HG02884 (cell line): ENCODE measurements around the gene DCXR.

Experiments used
- ATAC-seq: cut with Tn5 transposase; IDR thresholded peaks from one replicate; pipeline ENCODE4 v1.9.1; 2021; ENCODE audit warnings: mild to moderate bottlenecking, moderate library complexity; ENCODE audit not compliant: unreplicated experiment

Gene DCXR

DNA sequence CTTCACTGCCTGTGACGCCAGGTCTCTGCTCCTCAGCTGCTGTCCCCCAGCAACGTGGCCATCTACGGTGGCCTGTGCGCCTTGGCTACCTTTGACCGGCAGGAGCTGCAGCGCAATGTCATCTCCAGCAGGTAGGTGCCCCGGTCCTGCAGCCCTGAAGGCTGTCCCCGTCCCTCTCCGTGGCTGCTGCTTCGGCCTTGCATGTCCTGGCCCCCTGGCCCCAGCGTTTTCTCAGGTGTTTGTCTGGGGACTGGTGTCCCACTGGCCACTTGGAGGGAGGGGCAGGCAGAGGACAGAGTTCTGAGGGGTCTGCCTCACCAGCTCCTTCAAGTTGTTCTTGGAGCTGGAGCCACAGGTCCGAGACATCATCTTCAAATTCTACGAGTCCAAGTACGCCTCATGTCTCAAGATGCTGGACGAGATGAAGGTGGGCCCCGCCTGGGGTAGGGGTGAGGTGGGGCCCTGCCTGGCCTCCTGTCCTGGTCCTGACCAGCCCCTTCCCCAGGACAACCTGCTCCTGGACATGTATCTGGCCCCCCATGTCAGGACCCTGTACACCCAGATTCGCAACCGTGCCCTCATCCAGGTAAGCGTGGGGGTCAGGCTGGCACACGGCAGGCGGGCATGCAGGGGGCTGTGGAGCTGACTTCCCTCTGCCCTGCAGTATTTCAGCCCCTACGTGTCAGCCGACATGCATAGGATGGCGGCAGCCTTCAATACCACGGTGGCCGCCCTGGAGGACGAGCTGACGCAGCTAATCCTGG is 18.6 kb upstream of the DCXR start:
- no peak for ATAC-seq

DNA sequence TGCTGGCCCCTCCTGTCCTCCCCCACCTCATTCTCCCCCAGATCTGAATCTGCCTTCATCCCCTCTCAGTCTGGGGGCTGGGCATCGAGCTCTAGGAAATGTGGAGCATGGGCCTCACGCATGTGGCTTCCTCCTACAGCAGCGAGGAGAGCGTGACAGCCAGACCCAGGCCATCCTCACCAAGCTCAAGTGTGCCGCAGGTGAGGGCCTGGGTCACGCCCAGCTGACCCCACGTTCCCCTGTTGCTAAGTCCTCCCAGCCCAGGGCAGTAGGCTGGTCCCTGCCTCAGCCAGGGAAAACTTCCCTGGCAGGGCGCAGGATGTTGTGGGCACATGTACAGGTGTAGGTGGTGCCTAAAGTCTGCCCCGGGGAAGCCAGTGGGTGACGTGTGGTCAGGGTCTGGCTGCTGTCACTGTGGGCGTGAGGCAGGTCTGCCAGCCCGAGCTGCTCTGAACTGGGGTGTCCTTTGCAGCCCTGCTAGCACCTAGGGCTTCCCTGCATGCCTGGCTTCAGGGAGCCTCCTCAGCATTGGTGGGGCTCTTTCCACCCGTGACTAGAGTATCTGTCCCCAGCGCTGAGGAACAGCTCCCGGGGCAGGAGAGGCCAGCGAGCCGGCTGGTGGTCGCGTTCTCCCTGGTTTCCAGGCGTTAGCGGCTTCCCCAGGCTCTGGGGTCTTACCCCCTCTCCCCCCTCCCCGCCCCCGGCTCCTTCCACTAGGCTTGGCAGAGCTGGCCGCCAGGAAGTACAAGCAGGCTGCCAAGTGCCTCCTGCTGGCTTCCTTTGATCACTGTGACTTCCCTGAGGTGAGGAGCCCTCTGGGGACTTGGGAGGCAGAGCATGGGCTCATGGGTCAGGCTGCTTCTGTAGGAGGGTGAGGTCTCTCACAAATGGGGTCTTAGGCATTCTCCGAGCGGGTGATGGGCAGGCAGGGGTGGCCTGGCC is 17.8 kb upstream of the DCXR start:
- ATAC-seq = no peak

DNA sequence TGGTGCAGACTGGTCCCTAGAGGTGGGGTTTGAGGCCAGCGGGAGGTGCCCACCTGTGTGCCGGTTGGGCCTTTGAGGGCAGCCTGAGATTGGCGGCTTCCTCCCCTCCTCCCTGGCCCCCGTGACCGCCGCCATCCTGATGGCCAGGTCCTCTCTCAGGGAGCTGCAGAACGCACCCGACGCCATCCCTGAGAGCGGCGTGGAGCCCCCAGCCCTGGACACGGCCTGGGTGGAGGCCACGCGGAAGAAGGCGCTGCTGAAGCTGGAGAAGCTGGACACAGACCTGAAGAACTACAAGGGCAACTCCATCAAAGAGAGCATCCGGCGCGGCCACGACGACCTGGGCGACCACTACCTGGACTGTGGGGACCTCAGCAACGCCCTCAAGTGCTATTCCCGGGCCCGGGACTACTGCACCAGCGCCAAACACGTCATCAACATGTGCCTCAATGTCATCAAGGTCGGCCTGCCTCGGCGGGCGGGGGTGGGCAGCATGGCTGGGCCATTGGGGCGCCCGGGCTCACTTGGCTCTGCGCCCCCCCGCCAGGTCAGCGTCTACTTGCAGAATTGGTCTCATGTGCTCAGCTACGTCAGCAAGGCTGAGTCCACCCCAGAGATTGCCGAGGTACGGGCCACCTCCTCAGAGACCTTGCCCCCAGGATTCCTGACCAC is 17.0 kb upstream of the DCXR start:
- no peak for ATAC-seq

DNA sequence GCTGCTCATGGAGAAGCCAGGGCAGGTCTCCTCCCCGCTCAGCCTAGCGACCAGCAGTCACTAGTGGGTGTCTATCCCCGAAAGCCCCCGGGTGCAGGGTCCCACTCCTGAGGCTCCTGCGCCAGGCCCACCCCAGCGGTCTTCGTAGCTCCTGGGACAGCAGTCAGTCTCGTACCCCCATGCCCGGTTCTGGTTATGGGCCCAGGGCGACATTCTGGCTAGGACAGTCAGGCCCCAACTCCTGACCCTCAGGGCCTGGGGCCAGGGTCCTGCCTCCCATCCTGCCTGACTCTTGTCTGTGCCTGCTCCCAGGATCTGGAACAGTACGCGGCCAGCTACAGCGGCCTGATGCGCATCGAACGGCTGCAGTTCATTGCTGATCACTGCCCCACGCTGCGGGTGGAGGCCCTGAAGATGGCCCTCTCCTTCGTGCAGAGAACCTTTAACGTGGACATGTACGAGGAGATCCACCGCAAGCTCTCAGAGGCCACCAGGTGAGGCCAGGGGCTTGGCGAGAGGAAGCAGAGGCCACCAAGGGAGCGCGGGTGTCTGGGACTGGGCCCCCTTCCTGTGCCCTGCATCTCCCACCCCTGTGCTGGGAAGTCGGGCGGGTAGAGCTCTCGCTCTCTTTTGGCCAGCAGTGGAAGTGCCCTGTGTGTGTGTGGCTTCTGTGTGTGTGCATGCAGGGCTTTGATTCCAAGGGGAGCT is 16.2 kb upstream of the DCXR start:
- no peak for ATAC-seq

DNA sequence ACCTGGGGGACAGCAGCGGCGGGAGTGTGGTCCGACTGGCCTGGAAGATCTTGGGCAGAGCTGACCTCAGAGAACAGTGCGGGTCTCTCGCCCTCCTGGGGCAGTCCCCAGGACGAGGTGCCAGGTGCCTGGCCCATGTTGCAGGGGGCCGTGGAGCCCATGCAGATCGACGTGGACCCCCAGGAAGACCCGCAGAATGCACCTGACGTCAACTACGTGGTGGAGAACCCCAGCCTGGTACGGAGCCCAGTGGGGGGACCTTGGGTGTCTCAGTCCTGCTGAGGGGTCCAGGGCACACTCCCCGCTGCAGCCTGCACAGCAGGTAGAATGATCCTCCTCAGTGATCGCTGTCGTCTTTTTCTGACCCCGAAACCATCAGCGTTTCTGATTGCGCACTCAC is 15.6 kb upstream of the DCXR start:
- ATAC-seq = no peak

DNA sequence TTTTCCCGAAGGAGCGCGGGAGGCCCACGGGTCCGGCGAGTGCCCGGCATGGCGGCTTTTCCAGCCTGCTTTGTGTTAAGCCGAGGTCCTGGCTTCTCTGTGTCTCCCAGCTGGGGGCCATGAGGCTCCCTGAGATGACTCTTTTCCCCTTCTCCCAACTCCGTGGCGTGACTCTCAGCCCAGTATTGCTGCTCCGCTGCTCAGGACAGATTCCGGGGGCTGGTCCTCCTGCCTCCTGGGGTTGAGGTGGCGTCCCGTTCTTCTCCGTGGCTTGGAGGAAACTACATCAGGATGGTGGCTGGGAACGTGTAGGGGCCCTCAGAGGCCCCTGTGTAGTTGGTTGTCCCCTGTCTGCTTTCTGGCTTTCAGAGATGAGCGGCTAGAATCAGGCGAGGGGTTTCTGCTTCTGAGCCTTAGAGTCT is 15.2 kb upstream of the DCXR start:
- no peak for ATAC-seq

DNA sequence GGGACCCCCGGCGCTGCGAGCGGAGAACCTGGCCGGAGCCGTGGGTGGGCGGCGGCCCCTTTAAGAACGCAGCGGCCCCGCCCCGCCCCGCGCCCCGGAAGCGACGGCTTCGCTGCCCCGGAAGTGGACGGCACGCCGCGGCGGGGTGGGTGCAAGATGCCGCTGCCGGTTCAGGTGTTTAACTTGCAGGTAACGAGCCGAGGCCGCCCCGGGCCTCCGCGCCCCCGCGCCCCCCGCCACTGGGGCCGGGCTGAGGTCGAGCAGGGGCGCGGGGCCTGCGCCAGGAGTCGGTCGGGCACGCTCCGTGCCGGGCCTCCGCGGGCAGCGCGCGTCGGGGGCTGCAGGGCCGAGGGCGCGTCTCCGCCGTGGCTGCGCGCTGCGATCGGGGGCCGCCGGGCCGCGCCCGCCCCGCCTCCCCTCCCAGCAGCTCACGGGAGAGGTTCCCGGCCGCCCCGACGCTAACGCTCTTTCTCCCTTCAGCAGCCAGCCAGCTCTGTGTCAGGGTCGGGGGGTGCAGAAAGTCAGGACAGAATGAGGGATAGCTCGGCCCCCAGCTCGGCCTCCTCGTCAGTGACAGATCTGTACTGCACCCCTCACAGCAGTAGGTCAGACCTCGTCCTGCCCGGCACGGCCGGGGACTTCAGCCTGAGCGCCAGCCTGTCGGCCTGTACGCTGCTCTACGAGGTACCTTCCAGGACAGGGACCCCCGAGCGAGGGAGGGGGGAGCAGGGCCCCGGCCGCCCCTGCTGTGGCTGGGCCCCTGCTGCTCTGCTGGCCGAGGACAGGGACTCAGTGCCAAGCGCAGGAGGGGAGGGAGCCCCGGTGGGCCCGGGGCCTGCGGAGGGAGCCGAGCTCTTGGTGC is 14.5 kb upstream of the DCXR start, which contains the start of the genes GPS1 and RFNG:
TSS of gene GPS1 (plus strand) at position 123 of the 862 bp plus-strand sequence. CDS start at position 157, 34 bp downstream.
TSS of gene RFNG (minus strand) at position 36 of the 862 bp plus-strand sequence. CDS start 45 bp downstream, outside the sequence.
- ATAC-seq = no peak

DNA sequence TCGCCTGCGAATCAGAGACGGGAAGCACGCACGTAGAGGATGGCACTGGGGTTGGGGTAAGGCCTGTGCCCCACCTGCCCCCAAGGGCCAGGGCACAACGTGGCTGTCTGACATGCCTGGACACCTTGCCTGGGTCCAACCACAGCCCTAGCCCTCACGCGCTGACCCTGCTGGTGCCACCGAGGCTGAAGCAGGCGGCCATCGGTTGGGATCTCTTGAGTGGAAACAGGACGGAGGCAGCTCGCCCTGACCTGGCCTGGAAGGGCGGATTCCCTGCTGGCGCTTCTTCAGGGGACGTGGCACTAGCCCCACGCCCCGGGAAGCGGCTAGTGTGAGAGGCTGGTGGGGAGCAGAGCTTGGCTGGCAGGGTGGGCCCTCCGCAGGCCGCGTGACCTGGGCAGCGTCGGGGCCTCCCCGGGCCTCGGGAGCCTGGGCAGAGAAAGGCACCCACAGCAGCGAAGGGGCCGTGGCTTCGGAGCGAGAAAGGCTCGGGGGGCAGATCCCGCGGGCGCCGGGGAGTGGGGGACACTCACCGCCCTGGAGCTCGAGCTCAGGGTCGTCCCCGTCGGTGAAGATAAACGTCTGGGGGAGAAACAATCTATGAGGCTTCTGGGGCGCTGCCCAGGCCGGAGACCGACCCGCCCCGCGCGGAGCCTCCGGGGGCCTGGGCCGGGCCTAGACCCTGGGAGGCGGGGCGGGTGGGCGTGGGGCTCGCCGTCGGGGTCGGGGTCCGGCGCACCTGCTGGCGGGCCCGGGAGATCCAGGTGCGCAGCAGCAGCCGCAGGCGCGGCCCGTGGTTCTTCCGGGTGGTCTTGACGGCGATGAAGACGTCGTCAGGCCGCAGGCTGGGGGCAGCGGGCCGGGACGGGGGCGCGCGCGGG is 13.5 kb upstream of the DCXR start:
- no peak for ATAC-seq

DNA sequence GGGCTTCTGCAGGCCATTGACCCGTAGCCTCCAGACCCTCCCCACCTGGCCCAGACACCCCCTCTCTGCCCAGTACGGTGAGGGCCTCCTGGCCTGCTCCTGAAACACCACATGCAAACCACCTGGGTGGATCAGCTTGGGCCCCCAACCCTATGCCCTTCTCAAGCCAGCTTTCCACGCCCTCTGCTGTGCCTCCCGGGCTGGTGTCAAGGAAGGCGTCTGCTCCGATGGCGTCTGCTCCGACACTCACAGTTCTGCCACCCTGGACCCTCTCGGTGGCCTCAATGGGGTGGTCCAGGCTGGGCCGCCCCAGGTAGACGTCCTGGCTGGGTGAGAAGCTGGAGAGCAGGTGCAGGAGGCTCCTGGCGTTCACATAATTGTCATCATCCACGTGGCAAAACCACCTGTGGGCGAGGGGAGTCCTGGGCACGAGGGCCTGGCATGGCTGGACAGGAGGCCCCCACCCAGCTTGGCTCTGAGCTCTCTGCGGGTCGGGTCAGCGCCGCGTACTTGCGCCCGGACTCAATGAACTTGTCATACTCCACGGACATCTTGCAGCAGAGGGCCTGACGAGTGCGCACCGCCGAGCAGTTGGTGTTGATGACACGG is 12.8 kb upstream of the DCXR start:
- ATAC-seq = no peak

DNA sequence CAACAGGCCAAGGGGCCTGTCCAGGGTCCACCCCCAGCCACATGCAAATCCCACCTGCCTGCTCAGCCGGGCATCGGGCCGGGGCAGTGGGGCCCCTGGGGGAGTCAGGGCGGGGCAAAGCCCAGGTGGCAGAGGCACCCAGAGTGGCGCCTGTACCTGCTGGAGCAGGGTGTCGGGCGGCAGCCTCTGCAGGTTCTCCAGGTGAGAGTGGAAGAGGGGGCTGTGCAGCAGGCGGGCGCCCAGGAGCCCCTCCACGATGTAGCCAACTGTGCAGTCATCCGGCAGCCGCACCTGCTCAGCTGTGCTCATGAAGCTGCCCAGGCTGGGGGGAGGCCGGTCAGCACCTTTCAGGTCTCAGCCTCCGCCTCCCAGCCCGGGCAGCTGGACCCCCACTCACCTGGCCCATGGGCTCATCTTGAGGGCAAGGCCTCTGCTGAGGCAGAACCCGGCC is 12.0 kb upstream of the DCXR start:
- ATAC-seq = no peak

DNA sequence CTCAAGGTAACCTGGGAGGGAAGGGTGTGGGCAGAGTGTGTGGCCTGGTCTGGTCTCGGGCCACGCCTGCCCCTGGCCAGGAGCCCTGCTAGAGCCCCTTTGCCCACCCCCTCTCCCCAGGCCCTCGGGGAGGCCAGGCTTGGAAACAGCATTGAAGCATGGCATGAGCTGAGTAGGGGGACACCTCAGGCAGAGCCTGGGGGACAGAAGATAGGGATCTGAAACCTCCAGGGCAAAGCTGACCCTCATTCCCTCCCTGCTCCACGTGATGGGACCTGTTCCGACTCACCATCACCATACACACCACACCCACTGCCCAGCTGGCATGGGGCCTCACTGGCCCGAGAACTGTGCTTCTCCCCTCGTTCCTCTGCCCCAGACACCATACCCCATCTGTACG is 11.6 kb upstream of the DCXR start:
- ATAC-seq = no peak

DNA sequence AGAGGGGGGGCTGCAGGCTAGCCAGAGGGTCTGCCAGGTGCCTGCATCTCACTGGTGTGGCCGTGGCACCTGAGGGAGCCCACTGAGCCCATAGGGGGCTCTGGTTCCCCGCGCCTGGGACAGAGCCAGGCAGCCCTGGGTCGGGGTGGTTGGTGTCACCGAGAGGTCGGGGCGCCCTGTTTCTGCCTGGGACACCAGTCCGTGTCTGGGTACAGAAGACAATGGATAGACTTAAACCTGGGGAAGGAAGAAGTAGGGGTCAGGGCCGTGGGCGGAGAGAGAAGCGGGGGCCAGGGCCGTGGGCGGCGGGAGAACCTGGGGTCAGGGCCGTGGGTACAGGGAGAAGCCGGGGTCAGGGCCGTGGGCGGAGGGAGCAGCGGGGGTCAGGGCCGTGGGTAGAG is 11.1 kb upstream of the DCXR start:
- ATAC-seq = no peak

DNA sequence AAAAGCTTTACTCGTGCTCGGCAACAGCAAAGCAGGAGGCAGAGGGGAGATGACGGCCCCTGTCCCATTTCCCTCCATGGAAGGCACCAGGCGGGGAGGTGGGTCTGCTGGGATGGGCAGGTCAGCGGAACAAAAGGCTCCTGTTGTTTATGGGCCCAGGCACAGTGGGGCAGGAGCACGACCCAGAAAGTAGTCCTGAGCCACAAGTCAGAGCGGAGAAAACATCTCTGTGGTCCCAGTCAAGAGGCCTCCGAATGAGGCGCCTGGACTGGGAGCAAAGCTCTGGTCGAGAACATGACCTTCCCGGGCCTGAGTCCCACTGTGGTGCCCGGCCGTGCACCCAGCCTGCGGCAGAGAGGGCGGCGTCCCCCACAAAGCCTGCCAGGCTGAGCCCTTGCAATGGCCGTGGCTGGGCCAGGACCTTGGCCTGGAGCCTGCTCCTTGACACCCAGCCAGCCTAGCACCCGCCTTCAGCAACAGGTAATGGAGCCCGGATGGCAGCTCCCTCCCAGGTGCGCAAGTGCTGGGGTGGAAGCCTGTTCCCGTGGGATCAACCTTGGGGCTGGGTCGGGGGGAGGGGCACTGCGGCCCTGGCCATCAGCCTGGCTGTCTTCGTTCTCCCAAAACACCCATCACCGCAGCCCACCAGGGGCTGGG is 10.5 kb upstream of the DCXR start:
- ATAC-seq = no peak

DNA sequence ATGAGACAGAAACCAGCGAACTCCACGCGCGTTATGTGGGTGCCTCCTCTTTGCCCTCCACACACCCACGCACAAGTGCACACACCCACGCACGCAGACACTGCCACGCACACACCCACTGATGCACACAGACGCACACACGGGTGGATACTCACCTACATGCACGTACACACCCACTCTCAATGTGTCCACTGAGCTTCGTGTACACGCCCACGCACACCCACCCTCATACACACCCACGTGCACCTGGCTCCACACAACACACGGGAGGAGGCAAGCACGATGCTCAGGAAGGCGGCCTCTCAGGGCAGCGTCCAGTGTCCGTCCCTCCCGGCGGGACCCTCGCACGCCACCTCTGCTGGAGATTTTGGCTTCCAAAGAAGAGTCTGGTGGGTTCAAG is 9.9 kb upstream of the DCXR start:
- ATAC-seq = no peak

DNA sequence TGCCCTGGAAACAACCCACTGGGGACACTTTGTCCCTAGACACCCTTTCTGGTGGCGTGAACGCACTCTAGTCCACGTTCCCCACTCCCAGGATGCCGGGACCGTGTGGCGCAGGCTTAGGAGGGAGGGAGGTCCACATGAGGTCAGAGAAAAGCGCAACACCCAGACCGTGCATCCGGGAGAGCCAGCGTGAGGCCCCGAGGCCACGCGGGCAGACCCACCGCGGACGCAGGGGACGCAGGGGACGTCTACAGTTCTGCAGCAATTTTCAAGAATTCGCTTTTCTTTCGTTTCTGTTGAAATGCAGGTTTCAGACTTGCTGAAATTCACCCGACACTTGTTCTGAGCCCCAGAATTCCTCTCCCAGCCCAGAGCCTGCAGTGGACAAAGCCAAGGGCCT is 9.4 kb upstream of the DCXR start:
- no peak for ATAC-seq

DNA sequence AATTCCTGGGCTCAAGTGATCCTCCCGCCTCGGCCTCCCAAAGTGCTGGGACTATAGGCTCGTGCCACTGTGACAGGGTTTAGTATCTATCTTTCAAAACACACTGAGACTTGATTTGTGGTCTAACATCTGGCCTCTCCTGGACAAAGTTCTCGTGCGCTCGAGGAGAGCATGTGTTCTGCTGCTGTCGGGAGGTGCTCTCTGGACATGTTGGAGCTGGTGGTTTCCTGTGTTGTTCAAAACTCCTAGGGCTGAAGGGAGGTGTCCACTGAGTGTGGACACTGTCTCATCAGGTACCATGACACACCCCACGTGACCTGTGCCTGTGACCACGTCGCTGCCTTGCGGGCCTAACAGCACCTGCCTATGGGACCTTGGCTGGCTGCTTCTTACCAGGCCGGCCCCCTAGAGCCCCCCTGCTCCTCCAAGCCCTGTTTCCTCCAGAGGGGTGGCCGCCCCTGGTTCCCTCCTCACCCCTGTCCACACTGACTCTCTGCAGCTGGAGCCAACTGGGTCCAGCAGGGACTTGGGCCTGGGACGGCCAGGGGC is 8.5 kb upstream of the DCXR start:
- ATAC-seq = no peak

DNA sequence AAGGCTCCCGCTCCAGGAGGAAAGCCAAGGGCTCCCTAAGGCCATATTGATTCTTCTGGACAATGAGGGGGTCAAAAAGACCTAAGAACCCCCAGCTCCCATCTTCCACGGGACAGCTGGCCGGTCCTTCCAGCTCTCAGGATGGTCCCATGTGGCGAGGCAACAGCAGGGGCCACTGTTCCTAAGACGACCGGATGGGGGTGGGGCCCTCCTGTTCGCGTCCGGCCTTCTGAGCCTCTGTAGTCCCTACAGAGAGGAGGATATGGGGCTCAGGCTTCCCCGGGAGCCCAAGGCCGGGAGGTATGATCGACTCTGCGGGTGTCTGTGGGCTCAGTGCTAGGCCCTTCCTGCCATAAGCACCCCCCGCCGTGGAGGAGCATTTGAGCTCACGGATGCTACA is 6.0 kb upstream of the DCXR start:
- ATAC-seq = no peak
